Sigmoid colon (tissue), 7 donors: Measurements from ENCODE around the gene MORN5. TPM values are rescaled to one million over a fixed set of nuclear protein-coding genes. Genes with fewer than 3 reads are reported as not detected.

ENCODE experiments used
- DNase-seq: peaks from one replicate; pipeline ENCODE4 v3.0.0-alpha.2; 2019
- H3K27ac ChIP-seq, 4 donors: fragments of 200-600 bp; sonication (generic); one replicate each; pipeline ENCODE4 v1.5.1; 2016 to 2019; ENCODE audit warnings: mild to moderate bottlenecking in 1 of 4
- H3K27me3 ChIP-seq, 3 donors: fragments of 200-600 bp; sonication (generic); one replicate each; pipeline ENCODE4 v1.5.1; 2019; ENCODE audit warnings: mild to moderate bottlenecking in 1 of 3
- H3K36me3 ChIP-seq, 4 donors: fragments of 200-600 bp; sonication (generic); one replicate each; pipeline ENCODE4 v1.5.1; 2016 to 2019
- H3K4me1 ChIP-seq, 4 donors: fragments of 200-600 bp; sonication (generic); one replicate each; pipeline ENCODE4 v1.5.1; 2017 to 2019
- H3K4me3 ChIP-seq, 4 donors: fragments of 200-600 bp; sonication (generic); one replicate each; pipeline ENCODE4 v1.5.1; 2017 to 2019; ENCODE audit warnings: mild to moderate bottlenecking in 2 of 4, moderate library complexity in 1 of 4
- H3K9me3 ChIP-seq, 4 donors: fragments of 200-600 bp in 3 of 4; sonication (generic) in 3 of 4; one replicate each; pipeline versions ENCODE4 v1.5.1 to v1.6.1; 2013 to 2019
- CTCF ChIP-seq, 4 experiments: fragments of 450-650 bp in 3 of 4; fragments of 200-600 bp in 1 of 4; IDR thresholded peaks; one replicate each; pipeline ENCODE4 v1.5.1; 2016 to 2019; ENCODE audit warnings: antibody characterized with exemption in 4 of 4, mild to moderate bottlenecking in 3 of 4, moderate library complexity in 2 of 4
- EP300 ChIP-seq, 4 donors: sonication (generic); formaldehyde crosslinking; IDR thresholded peaks; one replicate each; pipeline ENCODE4 v1.6.1; 2017; ENCODE audit warnings: antibody characterized with exemption in 4 of 4
- POLR2A ChIP-seq, 2 donors: fragments of 450-650 bp; IDR thresholded peaks; one replicate each; pipeline ENCODE4 v1.6.1; 2016; ENCODE audit warnings: antibody characterized with exemption in 2 of 2, mild to moderate bottlenecking in 2 of 2, moderate library complexity in 2 of 2
- POLR2AphosphoS5 ChIP-seq, 4 donors: sonication (generic); formaldehyde crosslinking; IDR thresholded peaks; one replicate each; pipeline ENCODE4 v1.6.1; 2017; ENCODE audit warnings: antibody characterized with exemption in 4 of 4
- WGBS, 2 donors: extraction: QIAGEN DNeasy Blood & Tissue Kit; methylation state at CpG; one replicate each; pipeline ENCODE4 v1.1.7; 2013; 5-methylcytosine and 5-hydroxymethylcytosine counted together
- intact Hi-C: fragments of 100-400 bp; cut with DNase I; formaldehyde crosslinking; loops from one replicate; pipeline ENCODE4 v1.15.1; 2023
- polyA plus RNA-seq, 3 donors: library from polyadenylated mRNA; stranded (reverse); fragments of 200-250 nt; gene quantifications; one replicate each; pipeline ENCODE4 v1.2.3, GENCODE V29; 2013
- total RNA-seq, 4 donors: library from RNA; depleted of rRNA; stranded (reverse); fragments of >200 nt; gene quantifications; one replicate each; pipeline ENCODE4 v1.1.0, GENCODE V29; 2016
- donor health status: healthy with polysubstance abuse.
- donor health status: Bipolar disorder and iron deficiency.
- donor health status: healthy.

The MORN5 gene
- total and polyA plus RNA-seq, 7 donors = 2.4 to 45.7 (median 30.3) TPM; not detected in 1

GRCh38 chr9:122192914-122193525 lies 33.3 kb downstream of the MORN5 start:
- DNase-seq = no peak
- 78 to 89% methylated on average over 16 of the region's 16 CpGs for WGBS, 2 donors
- Histone ChIP-seq H3K4me1 (no peaks in the 10 kb centered on the region), H3K36me3 (peaks cover 0 to 7% (median 0%) of the 10 kb centered on the region in 4 donors), H3K27ac (no peak overlapping the region), H3K4me3 (no peak overlapping the region), H3K27me3 (no peaks in the 10 kb centered on the region), H3K9me3 (no peaks in the 10 kb centered on the region)
- TF ChIP-seq EP300 (IDR thresholded peaks at IDR 0.05) = no peak
- TF ChIP-seq CTCF (IDR thresholded peaks at IDR 0.05) = no peak
- TF ChIP-seq POLR2AphosphoS5 (IDR thresholded peaks at IDR 0.05) = no peak
- TF ChIP-seq POLR2A (IDR thresholded peaks at IDR 0.05) = no peak
- intact Hi-C loops = no loop called here

GRCh38 chr9:122193651-122194050 lies 33.9 kb downstream of the MORN5 start:
- intact Hi-C loops = no loop called here
- no peaks in the 10 kb centered on the region for H3K9me3 ChIP-seq
- no peaks in the 10 kb centered on the region for H3K4me1 ChIP-seq
- no peak for DNase-seq
- WGBS, 2 donors = 88 to 91% methylated on average over 6 of the region's 6 CpGs
- TF ChIP-seq CTCF (IDR thresholded peaks at IDR 0.05) (no peak), POLR2AphosphoS5 (IDR thresholded peaks at IDR 0.05) (no peak), EP300 (IDR thresholded peaks at IDR 0.05) (no peak), POLR2A (IDR thresholded peaks at IDR 0.05) (no peak)
- no peak overlapping the region for H3K27ac ChIP-seq
- H3K4me3 ChIP-seq = no peak overlapping the region
- H3K36me3 ChIP-seq = peaks cover 0 to 9% (median 0%) of the 10 kb centered on the region in 4 donors
- no peaks in the 10 kb centered on the region for H3K27me3 ChIP-seq

GRCh38 chr9:122195875-122196274 lies 36.2 kb downstream of the MORN5 start:
- H3K4me1 ChIP-seq = no peaks in the 10 kb centered on the region
- H3K27me3 ChIP-seq = no peaks in the 10 kb centered on the region
- H3K36me3 ChIP-seq = peaks cover 0 to 12% (median 0%) of the 10 kb centered on the region in 4 donors
- no peaks in the 10 kb centered on the region for H3K9me3 ChIP-seq
- no peak for DNase-seq
- no peak for TF ChIP-seq POLR2AphosphoS5 (IDR thresholded peaks at IDR 0.05)
- no peak for TF ChIP-seq CTCF (IDR thresholded peaks at IDR 0.05)
- TF ChIP-seq EP300 (IDR thresholded peaks at IDR 0.05) = no peak
- TF ChIP-seq POLR2A (IDR thresholded peaks at IDR 0.05) = no peak
- no peak overlapping the region for H3K4me3 ChIP-seq
- no peak overlapping the region for H3K27ac ChIP-seq
- 85 to 88% methylated on average over 4 of the region's 4 CpGs for WGBS, 2 donors
- intact Hi-C loops = no loop called here

- 20 to 53% methylated on average over 7 of the region's 7 CpGs for WGBS, 2 donors
- DNase-seq = no peak
- TF ChIP-seq POLR2A (IDR thresholded peaks at IDR 0.05) = no peak
- no peak for TF ChIP-seq POLR2AphosphoS5 (IDR thresholded peaks at IDR 0.05)
- no peak for TF ChIP-seq CTCF (IDR thresholded peaks at IDR 0.05)
- TF ChIP-seq EP300 (IDR thresholded peaks at IDR 0.05) = no peak
- Histone ChIP-seq H3K4me3 (no peak overlapping the region), H3K4me1 (no peaks in the 10 kb centered on the region), H3K36me3 (peaks cover 0 to 9% (median 0%) of the 10 kb centered on the region in 4 donors), H3K9me3 (no peaks in the 10 kb centered on the region), H3K27ac (no peak overlapping the region), H3K27me3 (no peaks in the 10 kb centered on the region)
- intact Hi-C loops = no loop called here
Measured at GRCh38 chr9:122197426-122197825, 37.7 kb downstream of the MORN5 start.

GRCh38 chr9:122197882-122198281 lies 38.2 kb downstream of the MORN5 start:
- no peaks in the 10 kb centered on the region for H3K4me1 ChIP-seq
- H3K27ac ChIP-seq = no peak overlapping the region
- H3K9me3 ChIP-seq = no peaks in the 10 kb centered on the region
- no peak overlapping the region for H3K4me3 ChIP-seq
- H3K27me3 ChIP-seq = no peaks in the 10 kb centered on the region
- WGBS, 2 donors = 29 to 68% methylated on average over 4 of the region's 4 CpGs
- intact Hi-C loops = no loop called here
- DNase-seq = no peak
- peaks cover 0 to 9% (median 0%) of the 10 kb centered on the region in 4 donors for H3K36me3 ChIP-seq
- TF ChIP-seq POLR2AphosphoS5 (IDR thresholded peaks at IDR 0.05) (no peak), CTCF (IDR thresholded peaks at IDR 0.05) (no peak), EP300 (IDR thresholded peaks at IDR 0.05) (no peak), POLR2A (IDR thresholded peaks at IDR 0.05) (no peak)
